K562 (cell line): ENCODE data around the gene TRIM47. TPM values are rescaled to one million over a fixed set of nuclear protein-coding genes. Genes with fewer than 3 reads are reported as not detected.

Source experiments
- ATAC-seq: fragments of 200-7000 bp; cut with Tn5 transposase; 3 replicates; pipeline ENCODE4 v1.9.1; 2020; ENCODE audit warnings: moderate library complexity
- BruUV-seq: library from RNA; stranded (reverse); fragments of 400-500 nt; replicated peaks from 2 replicates; lab custom pipeline; 2021; lab: Mats Ljungman, UMichigan
- CTCF ChIA-PET: fragments of 300-600 bp; formaldehyde crosslinking; extraction: SDS; loops from one replicate; lab custom pipeline; 2021; ENCODE audit warnings: low intra/inter-chr PET ratio; lab: Yijun Ruan, JAX
- POLR2A ChIA-PET: fragments of 300-600, 350-650 bp; sonication (Branson Sonifier 250); formaldehyde crosslinking; extraction: SDS; loops from one replicate; lab custom pipeline; 2021; ENCODE audit warnings: antibody characterized with exemption, inconsistent platforms; lab: Yijun Ruan, JAX
- DNase-seq, 4 experiments: peaks; one replicate each; pipeline versions ENCODE4 v3.0.0 to v3.0.0-alpha.2; 2011 to 2018; ENCODE audit warnings: low spot score in 3 of 4, mixed read lengths in 3 of 4; ENCODE audit errors: extremely low read depth in 1 of 4
- FAIRE-seq: peaks from 2 replicates; lab custom pipeline; 2011; peaks lifted over from hg19 to GRCh38; lab: Jason Lieb, UNC
- H2AFZ ChIP-seq: 2 replicates; pipeline ENCODE4 v1.6.0; 2011; ENCODE audit warnings: low read depth, low read length, control low read depth, inconsistent platforms
- H3K27ac ChIP-seq: fragments of 200-600 bp; 3 replicates; pipeline ENCODE4 v1.8.0; 2011; ENCODE audit warnings: low read depth, mild to moderate bottlenecking, control low read depth, inconsistent platforms, low read length, moderate library complexity, mixed read lengths; ENCODE audit errors: extremely low read depth
- H3K27me3 ChIP-seq, 2 experiments: fragments of 300-600 bp in 1 of 2; 2 replicates in 1 of 2; 3 replicates in 1 of 2; pipeline versions ENCODE4 v1.6.0 to v1.8.0; 2011; ENCODE audit warnings: inconsistent platforms in 2 of 2, low read length in 2 of 2, mild to moderate bottlenecking in 1 of 2, mixed read lengths in 1 of 2, moderate library complexity in 1 of 2; ENCODE audit not compliant: control insufficient read depth in 2 of 2, insufficient read depth in 2 of 2
- H3K36me3 ChIP-seq: fragments of 300-600 bp; 3 replicates; pipeline ENCODE4 v1.8.0; 2011; ENCODE audit warnings: mild to moderate bottlenecking, low read length, inconsistent platforms; ENCODE audit not compliant: control insufficient read depth, insufficient read depth
- H3K4me1 ChIP-seq, 2 experiments: fragments of 200-600 bp in 1 of 2; replicated peaks in 1 of 2; 2 replicates in 1 of 2; 3 replicates in 1 of 2; pipeline versions ENCODE4 v1.5.1 to v1.8.0; 2011; ENCODE audit warnings: inconsistent platforms in 2 of 2, low read length in 2 of 2, mild to moderate bottlenecking in 1 of 2, mixed read lengths in 1 of 2, moderate library complexity in 1 of 2; ENCODE audit not compliant: control insufficient read depth in 2 of 2, insufficient read depth in 2 of 2
- H3K4me2 ChIP-seq: 2 replicates; pipeline ENCODE4 v1.6.1; 2011; ENCODE audit warnings: low read length, control low read depth, inconsistent platforms, mixed read lengths; ENCODE audit not compliant: insufficient read depth
- H3K4me3 ChIP-seq: fragments of 200-600 bp; sonication (generic), shearing (Covaris generic); 2 replicates; pipeline ENCODE4 v1.5.1; 2016; ENCODE audit warnings: control low read depth, inconsistent platforms
- H3K79me2 ChIP-seq: fragments of 200-600 bp; 3 replicates; pipeline ENCODE4 v1.8.0; 2011; ENCODE audit warnings: low read length, inconsistent platforms; ENCODE audit not compliant: control insufficient read depth, insufficient read depth
- H3K9ac ChIP-seq, 2 experiments: 2 replicates each; pipeline versions ENCODE4 v1.6.0 to v1.6.1; 2011; ENCODE audit warnings: low read depth in 2 of 2, low read length in 2 of 2, control low read depth in 1 of 2, inconsistent platforms in 1 of 2, mild to moderate bottlenecking in 1 of 2, mixed read lengths in 1 of 2; ENCODE audit not compliant: insufficient read depth in 1 of 2
- H3K9me1 ChIP-seq: one replicate; pipeline ENCODE4 v1.6.0; 2011; ENCODE audit warnings: inconsistent platforms, mild to moderate bottlenecking, low read length, moderate library complexity; ENCODE audit not compliant: control insufficient read depth, insufficient read depth
- H3K9me3 ChIP-seq: replicated peaks from 2 replicates; pipeline ENCODE4 v1.5.1; 2011; ENCODE audit warnings: low read depth, low read length, inconsistent platforms; ENCODE audit not compliant: control insufficient read depth, insufficient read depth
- H4K20me1 ChIP-seq: replicated peaks from 2 replicates; pipeline ENCODE4 v1.6.1; 2011; ENCODE audit warnings: low read length, inconsistent platforms, mixed read lengths; ENCODE audit not compliant: control insufficient read depth, insufficient read depth
- C11orf30 ChIP-seq: fragments of 450-650 bp; IDR thresholded peaks from 2 replicates; pipeline ENCODE4 v1.6.1; 2016; ENCODE audit warnings: low read depth, mild to moderate bottlenecking
- CBFB ChIP-seq: sonication (generic); formaldehyde crosslinking; IDR thresholded peaks from 2 replicates; pipeline ENCODE4 v1.4.0; 2020; ENCODE audit warnings: mild to moderate bottlenecking, missing genetic modification reagents
- CSDE1 ChIP-seq, 2 experiments: fragments of 450-650 bp; IDR thresholded peaks; 2 replicates each; pipeline ENCODE4 v1.6.1; 2016; ENCODE audit warnings: mild to moderate bottlenecking in 1 of 2
- EGR1 ChIP-seq: fragments of 450-650 bp; conservative IDR thresholded peaks from 2 replicates; pipeline ENCODE4 v1.6.1; 2017; ENCODE audit warnings: mild to moderate bottlenecking
- ELF4 ChIP-seq: fragments of 450-650 bp; formaldehyde crosslinking; IDR thresholded peaks from 2 replicates; pipeline ENCODE4 v1.4.0; 2022; ENCODE audit warnings: missing genetic modification characterization
- HLTF ChIP-seq: fragments of 450-650 bp; IDR thresholded peaks from 2 replicates; pipeline ENCODE4 v1.6.1; 2016
- KLF10 ChIP-seq: fragments of 250-450 bp; sonication (Bioruptor Pico); IDR thresholded peaks from 2 replicates; pipeline ENCODE4 v1.6.1; 2021; ENCODE audit warnings: matching md5 sums
- POLR2H ChIP-seq: IDR thresholded peaks from 2 replicates; pipeline ENCODE4 v1.6.1; 2016; ENCODE audit warnings: missing genetic modification characterization, low read depth, mild to moderate bottlenecking, control low read depth, missing compliant biosample characterization, moderate library complexity
- PTRF ChIP-seq: fragments of 450-650 bp; IDR thresholded peaks from 2 replicates; pipeline ENCODE4 v1.6.1; 2016; ENCODE audit warnings: mild to moderate bottlenecking, missing genetic modification characterization, missing compliant biosample characterization
- SMARCA4 ChIP-seq: fragments of 450-650 bp; IDR thresholded peaks from 2 replicates; pipeline ENCODE4 v1.6.1; 2016
- SRF ChIP-seq, 2 experiments: fragments of 250-450, 450-650 bp in 1 of 2; sonication (Bioruptor Pico) in 1 of 2; sonication (generic) in 1 of 2; formaldehyde crosslinking; IDR thresholded peaks; 2 replicates each; pipeline versions ENCODE4 v1.5.0 to v1.5.1; 2020 to 2022; ENCODE audit warnings: mild to moderate bottlenecking in 1 of 2, missing genetic modification reagents in 1 of 2
- ZBTB8A ChIP-seq: fragments of 450-650 bp; IDR thresholded peaks from 2 replicates; pipeline ENCODE4 v1.6.1; 2018; ENCODE audit warnings: mild to moderate bottlenecking, moderate library complexity; ENCODE audit not compliant: partially characterized antibody
- ZFPM2 ChIP-seq: fragments of 250-450 bp; sonication (Bioruptor Pico); IDR thresholded peaks from 2 replicates; pipeline ENCODE4 v1.5.1; 2022; ENCODE audit warnings: mild to moderate bottlenecking
- ZNF696 ChIP-seq: fragments of 250-450 bp; sonication (Bioruptor Pico); conservative IDR thresholded peaks from 2 replicates; pipeline ENCODE4 v1.4.0; 2020; ENCODE audit warnings: mild to moderate bottlenecking, moderate library complexity
- ZNF766 ChIP-seq: fragments of 200-800 bp; sonication (Bioruptor generic); conservative IDR thresholded peaks from 2 replicates; pipeline ENCODE4 v1.6.1; 2016; ENCODE audit warnings: missing genetic modification characterization, missing compliant biosample characterization
- ZNF780A ChIP-seq: fragments of 250-450 bp; sonication (Bioruptor Pico); IDR thresholded peaks from 2 replicates; pipeline ENCODE4 v1.5.0; 2021; ENCODE audit warnings: mild to moderate bottlenecking
- WGBS: fragments of 100-300 bp; shearing (Covaris generic); methylation state at CpG from one replicate; pipeline ENCODE4 v1.1.6; 2016; ENCODE audit warnings: low coverage, mixed read lengths; ENCODE audit not compliant: insufficient coverage; ENCODE audit errors: missing lambda C conversion rate; 5-methylcytosine and 5-hydroxymethylcytosine counted together
- in situ Hi-C: fragments of 300-500 bp; cut with MboI; formaldehyde crosslinking; loops from 4 replicates; pipeline ENCODE4 v1.15.0; 2018; ENCODE audit warnings: inconsistent platforms, mixed read lengths
- intact Hi-C: fragments of 100-400 bp; cut with micrococcal nuclease; formaldehyde crosslinking; loops from 2 replicates; pipeline ENCODE4 v1.14.2; 2022
- polyA plus RNA-seq, 8 experiments: library from polyadenylated mRNA; depleted of rRNA in 4 of 8; stranded (reverse) in 5 of 8; unstranded in 3 of 8; fragments of >200 nt; fragmentation: Nextera tagmentation in 2 of 8; fragmentation: Illumina TruSeq in 1 of 8; extraction: Ambion mirVana in 2 of 8; extraction: Trizol in 1 of 8; gene quantifications; 2 replicates each; pipeline versions ENCODE4 v1.2.1 to v1.2.3, GENCODE V29; 2011 to 2014; ENCODE audit warnings: inconsistent platforms in 1 of 8, missing spikeins in 1 of 8
- total RNA-seq, 7 experiments: library from RNA; depleted of rRNA in 6 of 7; stranded (reverse); fragments of >200 nt in 6 of 7; fragmentation: Illumina TruSeq in 2 of 7; extraction: Trizol in 2 of 7; gene quantifications; 2 replicates each; pipeline versions ENCODE4 v1.2.1 to v1.2.3, GENCODE V29; 2011 to 2021; ENCODE audit warnings: low replicate concordance in 1 of 7
- TF ChIP-seq, protein P1 (sequence below): fragments of 450-650 bp; IDR thresholded peaks from 2 replicates; pipeline ENCODE4 v1.6.1; 2016; ENCODE audit warnings: mild to moderate bottlenecking
- TF ChIP-seq, protein P2 (sequence below): fragments of 450-650 bp; formaldehyde crosslinking; IDR thresholded peaks from 2 replicates; pipeline ENCODE4 v1.4.0; 2020; ENCODE audit warnings: mild to moderate bottlenecking

Gene TRIM47
- total and polyA plus RNA-seq, 9 of the 15 experiments (the other 6 are each of a cell fraction or from before 2014, with no cell fraction given) = 0.56 to 6.1 (median 3.2) TPM

DNA sequence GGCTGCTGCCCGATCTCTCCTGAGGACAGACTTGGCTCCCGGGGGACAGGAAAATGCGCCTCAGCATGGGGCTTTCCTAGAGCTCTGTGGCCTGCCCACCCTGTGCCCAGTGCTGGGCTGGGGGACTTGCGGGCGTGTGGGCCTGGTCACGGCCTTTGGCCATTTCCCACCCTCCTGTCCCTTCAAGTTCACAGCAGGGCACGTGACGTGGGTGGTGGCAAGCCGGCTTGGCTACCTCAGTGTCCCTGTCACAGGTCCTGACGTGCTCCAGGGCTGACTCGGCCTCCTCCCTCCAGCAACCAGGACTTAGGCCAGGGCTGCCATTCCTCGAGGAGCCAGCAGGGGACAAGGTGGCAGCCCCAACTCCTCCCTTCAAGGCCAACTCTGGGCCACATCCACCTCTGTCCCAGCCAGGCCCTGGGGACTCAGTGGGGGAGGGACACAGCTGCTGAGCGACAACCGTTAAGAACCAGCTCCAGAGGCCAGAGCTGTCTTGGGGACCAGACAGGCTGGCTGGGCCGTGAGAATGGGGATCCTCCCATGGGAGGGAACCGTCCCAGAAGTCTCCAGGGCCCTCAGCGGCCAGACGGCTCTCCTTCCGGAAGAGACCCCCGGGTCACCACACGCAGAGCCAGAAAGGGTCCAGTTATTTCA is 33.2 kb downstream of the TRIM47 start:
- CTCF ChIA-PET = interaction anchor here (0.6 kb wide), 1 partner anchor 83 kb away, joined by 3 read pairs; no protein-coding TSS in a partner anchor
- Histone ChIP-seq H2AFZ (peak overlapping the region; percentile 38), H3K9ac (peak overlapping the region; percentile 95 to 98), H3K27me3 (no peaks in the 10 kb centered on the region), H3K36me3 (peaks cover 61% of the 10 kb centered on the region), H3K4me2 (peak overlapping the region; percentile 99), H3K4me3 (peak overlapping the region; percentile 69), H3K27ac (peak overlapping the region; percentile 95), H3K79me2 (peaks cover 49% of the 10 kb centered on the region), H3K4me1 (peaks cover 39 to 87% of the 10 kb centered on the region in 2 experiments), H3K9me1 (no peaks in the 10 kb centered on the region), H3K9me3 (no peaks in the 10 kb centered on the region), H4K20me1 (no peaks in the 10 kb centered on the region)
- peak; percentile 99 for FAIRE-seq
- intact Hi-C loops (loop anchor here (5.0 kb wide), 2 partner anchors 68 to 83 kb away; a partner anchor contains a TSS), in situ Hi-C loops (no loop called here)
- peak; percentile 85 for ATAC-seq
- peak; percentile 79 to 98 (median 87) for DNase-seq
- WGBS = 3% methylated on average over 21 of the region's 21 CpGs
- no TSS peak for BruUV-seq
- POLR2A ChIA-PET = interaction anchor here (0.6 to 8.5 kb wide), 18 partner anchors 10 to 554 kb away, joined by 3 to 145 read pairs (median 4); partner anchors contain the start of genes TRIM65 and WBP2
- 0 out of 2 replicates have a peak, but pooled peaks have one; percentile 25 for TF ChIP-seq SMARCA4
- TF ChIP-seq, protein P1, sequence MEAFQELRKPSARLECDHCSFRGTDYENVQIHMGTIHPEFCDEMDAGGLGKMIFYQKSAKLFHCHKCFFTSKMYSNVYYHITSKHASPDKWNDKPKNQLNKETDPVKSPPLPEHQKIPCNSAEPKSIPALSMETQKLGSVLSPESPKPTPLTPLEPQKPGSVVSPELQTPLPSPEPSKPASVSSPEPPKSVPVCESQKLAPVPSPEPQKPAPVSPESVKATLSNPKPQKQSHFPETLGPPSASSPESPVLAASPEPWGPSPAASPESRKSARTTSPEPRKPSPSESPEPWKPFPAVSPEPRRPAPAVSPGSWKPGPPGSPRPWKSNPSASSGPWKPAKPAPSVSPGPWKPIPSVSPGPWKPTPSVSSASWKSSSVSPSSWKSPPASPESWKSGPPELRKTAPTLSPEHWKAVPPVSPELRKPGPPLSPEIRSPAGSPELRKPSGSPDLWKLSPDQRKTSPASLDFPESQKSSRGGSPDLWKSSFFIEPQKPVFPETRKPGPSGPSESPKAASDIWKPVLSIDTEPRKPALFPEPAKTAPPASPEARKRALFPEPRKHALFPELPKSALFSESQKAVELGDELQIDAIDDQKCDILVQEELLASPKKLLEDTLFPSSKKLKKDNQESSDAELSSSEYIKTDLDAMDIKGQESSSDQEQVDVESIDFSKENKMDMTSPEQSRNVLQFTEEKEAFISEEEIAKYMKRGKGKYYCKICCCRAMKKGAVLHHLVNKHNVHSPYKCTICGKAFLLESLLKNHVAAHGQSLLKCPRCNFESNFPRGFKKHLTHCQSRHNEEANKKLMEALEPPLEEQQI = no peak
- no peak for TF ChIP-seq ZBTB8A
- no peak for TF ChIP-seq CSDE1 (IDR thresholded peaks at IDR 0.05)
- TF ChIP-seq, protein P2, sequence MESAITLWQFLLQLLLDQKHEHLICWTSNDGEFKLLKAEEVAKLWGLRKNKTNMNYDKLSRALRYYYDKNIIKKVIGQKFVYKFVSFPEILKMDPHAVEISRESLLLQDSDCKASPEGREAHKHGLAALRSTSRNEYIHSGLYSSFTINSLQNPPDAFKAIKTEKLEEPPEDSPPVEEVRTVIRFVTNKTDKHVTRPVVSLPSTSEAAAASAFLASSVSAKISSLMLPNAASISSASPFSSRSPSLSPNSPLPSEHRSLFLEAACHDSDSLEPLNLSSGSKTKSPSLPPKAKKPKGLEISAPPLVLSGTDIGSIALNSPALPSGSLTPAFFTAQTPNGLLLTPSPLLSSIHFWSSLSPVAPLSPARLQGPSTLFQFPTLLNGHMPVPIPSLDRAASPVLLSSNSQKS = no peak
- TF ChIP-seq PTRF = no peak
- peak; percentile 86 for TF ChIP-seq ZNF766
- peak; percentile 83; the same call in 1 of the 2 replicates for TF ChIP-seq CBFB
- peak; percentile 91; the same call in 1 of the 2 replicates for TF ChIP-seq ZFPM2 (CRISPR knock-in tag)
- no peak for TF ChIP-seq ZNF696
- TF ChIP-seq POLR2H (tag) = no peak
- TF ChIP-seq ELF4 = peak; percentile 26; the same call in 1 of the 2 replicates
- TF ChIP-seq C11orf30 = no peak
- TF ChIP-seq ZNF780A (CRISPR knock-in tag) = no peak
- peak in 1 of 2 experiments; percentile 74; a peak in 1 of 4 replicates for TF ChIP-seq SRF (CRISPR knock-in tag; IDR thresholded peaks at IDR 0.05)
- no peak for TF ChIP-seq HLTF
- TF ChIP-seq KLF10 (CRISPR knock-in tag) = no peak
- TF ChIP-seq EGR1 = no peak
